Colonic mucosa (tissue), 4 donors: ENCODE data around the gene HLA-DPA1. TPM values are rescaled to one million over a fixed set of nuclear protein-coding genes. Genes with fewer than 3 reads are reported as not detected.
"Not testable (repeated sequence)": the region's sequence is repeated elsewhere in the genome, so short reads cannot be mapped to it uniquely, and the experiment has no call there.

Experiments
- DNase-seq: peaks from one replicate; pipeline ENCODE4 v3.0.0-alpha.2; 2020
- H3K27ac ChIP-seq: fragments of 200-600 bp; one replicate; pipeline ENCODE4 v1.8.0; 2021
- H3K27me3 ChIP-seq: fragments of 200-600 bp; one replicate; pipeline ENCODE4 v1.8.0; 2021
- H3K36me3 ChIP-seq: fragments of 200-600 bp; one replicate; pipeline ENCODE4 v1.8.0; 2021
- H3K4me1 ChIP-seq: fragments of 200-600 bp; one replicate; pipeline ENCODE4 v1.8.0; 2021; ENCODE audit warnings: mild to moderate bottlenecking
- H3K4me3 ChIP-seq: fragments of 200-600 bp; one replicate; pipeline ENCODE4 v1.8.0; 2021
- H3K9ac ChIP-seq, 2 donors: one replicate each; pipeline ENCODE4 v1.7.0; 2013; ENCODE audit warnings: control low read depth in 2 of 2, low read depth in 2 of 2, low read length in 2 of 2
- H3K9me3 ChIP-seq: fragments of 200-600 bp; one replicate; pipeline ENCODE4 v1.8.0; 2021
- CTCF ChIP-seq: fragments of 200-600 bp; IDR thresholded peaks from one replicate; pipeline ENCODE4 v1.8.0; 2022; ENCODE audit warnings: antibody characterized with exemption, mild to moderate bottlenecking
- intact Hi-C: fragments of 100-400 bp; cut with DNase I; formaldehyde crosslinking; loops from one replicate; pipeline ENCODE4 v1.14.1; 2022
- total RNA-seq, 2 donors: library from RNA; stranded (reverse); fragmentation: NEBNext Ultra II Directional in 1 of 2; extraction: Animal tissue kit (Norgen Biotek cat#: 25700) in 1 of 2; gene quantifications; one replicate each; pipeline ENCODE4 v1.2.1, GENCODE V29; 2021
- donor health status: healthy.
- donor health status: DM: no; HTN: no; CAD: no.
- donor health status: DM: no; HTN: no; CAD: no.

Gene HLA-DPA1
- total RNA-seq, 2 donors from 2014 or later, result 18.7 to 58.7 TPM

- intact Hi-C loops, result no loop called here
- no peaks in the 10 kb centered on the region for H3K9me3 ChIP-seq
- TF ChIP-seq CTCF, result no peak
- DNase-seq, result no peak
- H3K27ac ChIP-seq, result no peak overlapping the region
- no peak overlapping the region for H3K9ac ChIP-seq
- H3K36me3 ChIP-seq, result no peaks in the 10 kb centered on the region
- H3K27me3 ChIP-seq, result no peaks in the 10 kb centered on the region
- no peak overlapping the region for H3K4me3 ChIP-seq
- no peaks in the 10 kb centered on the region for H3K4me1 ChIP-seq
These were observed 2.5 kb downstream of the HLA-DPA1 start for GRCh38 chr6:33070909-33071308.

- no peaks in the 10 kb centered on the region for H3K9me3 ChIP-seq
- intact Hi-C loops, result no loop called here
- H3K9ac ChIP-seq, result no peak overlapping the region
- H3K4me3 ChIP-seq, result no peak overlapping the region
- DNase-seq, result no peak
- no peaks in the 10 kb centered on the region for H3K4me1 ChIP-seq
- H3K27me3 ChIP-seq, result no peaks in the 10 kb centered on the region
- H3K27ac ChIP-seq, result no peak overlapping the region
- H3K36me3 ChIP-seq, result no peaks in the 10 kb centered on the region
- TF ChIP-seq CTCF, result no peak
These were observed 4.3 kb downstream of the HLA-DPA1 start for GRCh38 chr6:33069021-33069738.

- no peak overlapping the region for H3K4me3 ChIP-seq
- no peaks in the 10 kb centered on the region for H3K9me3 ChIP-seq
- no peak overlapping the region for H3K9ac ChIP-seq
- no peak for TF ChIP-seq CTCF
- no peak overlapping the region for H3K27ac ChIP-seq
- no peak for DNase-seq
- H3K4me1 ChIP-seq, result no peaks in the 10 kb centered on the region
- intact Hi-C loops, result no loop called here
- H3K36me3 ChIP-seq, result no peaks in the 10 kb centered on the region
- no peaks in the 10 kb centered on the region for H3K27me3 ChIP-seq
These were observed 6.4 kb downstream of the HLA-DPA1 start for GRCh38 chr6:33066917-33067521.

- no peak for TF ChIP-seq CTCF
- no peak for DNase-seq
- intact Hi-C loops, result no loop called here
- no peaks in the 10 kb centered on the region for H3K36me3 ChIP-seq
- H3K9ac ChIP-seq, result no peak overlapping the region
- H3K27ac ChIP-seq, result no peak overlapping the region
- no peak overlapping the region for H3K4me3 ChIP-seq
- H3K9me3 ChIP-seq, result no peaks in the 10 kb centered on the region
- no peaks in the 10 kb centered on the region for H3K4me1 ChIP-seq
- no peaks in the 10 kb centered on the region for H3K27me3 ChIP-seq
These were observed 8.1 kb downstream of the HLA-DPA1 start for GRCh38 chr6:33065312-33065711.

- intact Hi-C loops, result no loop called here
- Histone ChIP-seq H3K4me3 (no peak overlapping the region), H3K9me3 (no peaks in the 10 kb centered on the region), H3K4me1 (no peaks in the 10 kb centered on the region), H3K27me3 (no peaks in the 10 kb centered on the region), H3K9ac (no peak overlapping the region), H3K27ac (no peak overlapping the region), H3K36me3 (no peaks in the 10 kb centered on the region)
- no peak for DNase-seq
- no peak for TF ChIP-seq CTCF
These were observed 8.7 kb downstream of the HLA-DPA1 start for GRCh38 chr6:33064723-33065122.

- H3K27ac ChIP-seq, H3K4me3 ChIP-seq, H3K27me3 ChIP-seq, H3K36me3 ChIP-seq, intact Hi-C loops, H3K9me3 ChIP-seq, DNase-seq, H3K9ac ChIP-seq, H3K4me1 ChIP-seq: not testable (repeated sequence)
These were observed 10.0 kb downstream of the HLA-DPA1 start for GRCh38 chr6:33063435-33063834.
